ENCODE results near the gene APIP. TPM values are rescaled to one million over a fixed set of nuclear protein-coding genes. Genes with fewer than 3 reads are reported as not detected.
"Not testable (repeated sequence)": the region's sequence is repeated elsewhere in the genome, so short reads cannot be mapped to it uniquely, and the experiment has no call there.

APIP gene
- total and polyA plus RNA-seq, 10 donors: 18.2 to 33.2 (median 26.1) TPM

GRCh38 chr11:34898474-34898873 lies 17.7 kb downstream of the APIP start:
- no peak for TF ChIP-seq POLR2A (IDR thresholded peaks at IDR 0.05)
- Histone ChIP-seq H3K36me3 (peaks cover 0 to 58% (median 2%) of the 10 kb centered on the region in 6 donors), H3K27me3 (replicated peaks in 1 of 7) (no peaks in the 10 kb centered on the region), H3K9me3 (peaks cover 14 to 76% (median 74%) of the 10 kb centered on the region in 8 donors), H3K4me3 (no peak overlapping the region), H3K4me1 (no peaks in the 10 kb centered on the region), H3K27ac (no peak overlapping the region)
- 95 to 98% (median 96%) methylated on average over 6 to 10 of the region's 10 CpGs for WGBS, 5 donors
- intact Hi-C loops (cut with DNase I; ENCODE audit: low total_unique reads): no loop called here
- no peak for DNase-seq

- Histone ChIP-seq H3K36me3 (peaks cover 0 to 48% (median 0%) of the 10 kb centered on the region in 6 donors), H3K27me3 (replicated peaks in 1 of 7) (no peaks in the 10 kb centered on the region), H3K27ac (no peak overlapping the region), H3K4me3 (no peak overlapping the region), H3K9me3 (peaks cover 14 to 65% (median 63%) of the 10 kb centered on the region in 8 donors), H3K4me1 (no peaks in the 10 kb centered on the region)
- DNase-seq: no peak
- 94 to 97% (median 95%) methylated on average over 3 of the region's 3 CpGs for WGBS, 5 donors
- intact Hi-C loops (cut with DNase I; ENCODE audit: low total_unique reads): no loop called here
- no peak for TF ChIP-seq POLR2A (IDR thresholded peaks at IDR 0.05)
- no peak for TF ChIP-seq POLR2AphosphoS5 (IDR thresholded peaks at IDR 0.05)
- no peak for TF ChIP-seq CTCF (IDR thresholded peaks at IDR 0.05 in 8 of 11, conservative IDR thresholded peaks at IDR 0.05 in 3 of 11)
Measured at GRCh38 chr11:34897171-34897870, 18.9 kb downstream of the APIP start.

GRCh38 chr11:34896191-34896590 lies 20.0 kb downstream of the APIP start:
- H3K27ac ChIP-seq; intact Hi-C loops (cut with DNase I; ENCODE audit: low total_unique reads); H3K4me1 ChIP-seq; DNase-seq; H3K27me3 ChIP-seq (replicated peaks in 1 of 7); H3K4me3 ChIP-seq: not testable (repeated sequence)
- Histone ChIP-seq H3K9me3 (peaks cover 14 to 53% (median 51%) of the 10 kb centered on the region in 8 donors), H3K36me3 (peaks cover 0 to 44% (median 0%) of the 10 kb centered on the region in 6 donors)
- 91 to 96% (median 94%) methylated on average over 3 of the region's 3 CpGs for WGBS, 5 donors

GRCh38 chr11:34893416-34893815 lies 22.8 kb downstream of the APIP start:
- Histone ChIP-seq H3K9me3 (peaks cover 0 to 26% (median 23%) of the 10 kb centered on the region in 8 donors), H3K27ac (no peak overlapping the region), H3K4me1 (no peaks in the 10 kb centered on the region), H3K27me3 (replicated peaks in 1 of 7) (no peaks in the 10 kb centered on the region), H3K36me3 (peaks cover 0 to 30% (median 2%) of the 10 kb centered on the region in 6 donors), H3K4me3 (no peak overlapping the region)
- TF ChIP-seq POLR2A (IDR thresholded peaks at IDR 0.05): no peak
- no peak for TF ChIP-seq CTCF (IDR thresholded peaks at IDR 0.05 in 8 of 11, conservative IDR thresholded peaks at IDR 0.05 in 3 of 11)
- WGBS, 5 donors: 93 to 100% (median 98%) methylated on average over 1 of the region's 1 CpG
- intact Hi-C loops (cut with DNase I; ENCODE audit: low total_unique reads): loop anchor here (5.0 kb wide), 1 partner anchor 306 kb away; no protein-coding TSS in a partner anchor
- no peak for DNase-seq

- Histone ChIP-seq H3K9me3 (peaks cover 0 to 8% (median 6%) of the 10 kb centered on the region in 8 donors), H3K27ac (no peak overlapping the region), H3K4me3 (no peak overlapping the region), H3K36me3 (peaks cover 0 to 39% (median 11%) of the 10 kb centered on the region in 6 donors), H3K4me1 (no peaks in the 10 kb centered on the region), H3K27me3 (replicated peaks in 1 of 7) (no peaks in the 10 kb centered on the region)
- intact Hi-C loops (cut with DNase I; ENCODE audit: low total_unique reads): loop anchor here (5.0 kb wide), 1 partner anchor 304 kb away; no protein-coding TSS in a partner anchor
- WGBS, 5 donors: 63 to 98% (median 93%) methylated on average over 3 of the region's 3 CpGs
- DNase-seq: no peak
- TF ChIP-seq CTCF (IDR thresholded peaks at IDR 0.05 in 8 of 11, conservative IDR thresholded peaks at IDR 0.05 in 3 of 11) (no peak), POLR2AphosphoS5 (IDR thresholded peaks at IDR 0.05) (no peak), POLR2A (IDR thresholded peaks at IDR 0.05) (no peak)
Measured at GRCh38 chr11:34891611-34892010, 24.6 kb downstream of the APIP start.
